NCI-H82 (cell line): ENCODE data around the gene CDK7.

Experiments
- DNase-seq: peaks from one replicate; lab custom pipeline; 2025; lab: John Stamatoyannopoulos, UW

CDK7 gene

DNA sequence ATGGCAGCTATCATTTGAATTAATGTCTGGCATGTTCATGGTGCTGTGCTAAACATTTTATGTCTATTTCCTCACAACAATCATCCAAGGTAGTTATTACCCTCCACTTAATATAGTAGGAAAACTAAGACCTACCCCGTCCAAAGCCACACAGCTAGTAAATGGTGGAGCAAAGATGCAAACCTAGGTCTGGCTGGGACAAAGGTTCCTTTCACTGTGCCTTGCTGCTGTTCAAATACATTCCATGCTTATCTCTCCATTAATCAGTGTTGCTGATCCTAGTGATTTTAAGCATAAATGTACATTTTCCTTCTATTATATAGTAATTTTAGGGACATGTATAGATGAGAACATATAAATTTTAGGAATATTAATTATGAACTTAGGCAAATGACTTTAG lies 59.2 kb downstream of the CDK7 start:
- no peak for DNase-seq

DNA sequence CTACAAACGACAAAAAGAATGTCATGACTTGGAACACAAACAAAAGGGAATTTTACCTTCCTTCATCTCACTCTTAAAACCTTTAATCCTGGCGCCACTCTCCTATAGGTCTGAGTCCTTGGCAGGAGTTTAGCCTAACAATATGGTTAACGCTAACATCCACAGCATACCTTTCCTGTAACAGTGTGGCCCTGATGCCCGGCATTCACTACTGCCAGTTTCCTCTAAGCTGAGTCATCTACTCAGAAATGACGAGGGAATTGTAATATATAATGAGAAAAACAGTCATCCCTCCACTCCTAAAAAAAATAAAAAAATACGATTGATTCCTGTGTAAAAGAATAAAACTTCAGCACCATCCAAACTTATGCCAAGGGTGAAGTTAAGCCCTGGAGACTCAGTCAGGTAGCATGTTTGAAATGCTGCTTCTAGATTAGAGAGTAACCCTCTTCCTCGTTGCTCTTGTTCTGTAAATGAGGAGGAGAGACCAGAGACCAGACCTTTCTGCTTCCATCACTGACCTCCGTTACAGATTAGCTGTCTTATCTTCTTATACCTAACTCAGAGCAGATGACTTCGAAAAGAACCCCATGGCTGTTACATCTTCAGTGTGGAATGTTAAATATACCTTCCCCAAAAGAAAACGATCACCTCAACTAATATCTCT lies 60.5 kb downstream of the CDK7 start:
- peak; percentile 26 for DNase-seq

DNA sequence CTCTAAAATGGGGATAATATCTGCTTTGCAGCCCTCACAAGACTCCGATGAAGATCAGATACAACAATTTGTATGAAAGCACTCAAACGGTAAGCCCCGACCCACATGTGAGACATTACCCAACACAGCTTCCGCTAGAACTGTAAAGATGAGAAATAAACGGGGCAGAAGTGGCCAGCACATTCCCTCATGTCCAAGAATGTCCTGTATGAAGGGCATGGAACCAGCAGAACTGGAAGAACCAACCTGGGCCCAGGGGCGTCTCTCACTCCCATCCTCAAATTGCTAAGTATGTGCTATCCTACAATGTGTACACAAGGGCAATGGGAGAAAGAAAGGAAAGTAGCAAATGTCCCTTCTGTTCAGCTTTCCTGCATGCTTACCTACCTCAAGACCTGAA lies 64.9 kb downstream of the CDK7 start:
- no peak for DNase-seq

DNA sequence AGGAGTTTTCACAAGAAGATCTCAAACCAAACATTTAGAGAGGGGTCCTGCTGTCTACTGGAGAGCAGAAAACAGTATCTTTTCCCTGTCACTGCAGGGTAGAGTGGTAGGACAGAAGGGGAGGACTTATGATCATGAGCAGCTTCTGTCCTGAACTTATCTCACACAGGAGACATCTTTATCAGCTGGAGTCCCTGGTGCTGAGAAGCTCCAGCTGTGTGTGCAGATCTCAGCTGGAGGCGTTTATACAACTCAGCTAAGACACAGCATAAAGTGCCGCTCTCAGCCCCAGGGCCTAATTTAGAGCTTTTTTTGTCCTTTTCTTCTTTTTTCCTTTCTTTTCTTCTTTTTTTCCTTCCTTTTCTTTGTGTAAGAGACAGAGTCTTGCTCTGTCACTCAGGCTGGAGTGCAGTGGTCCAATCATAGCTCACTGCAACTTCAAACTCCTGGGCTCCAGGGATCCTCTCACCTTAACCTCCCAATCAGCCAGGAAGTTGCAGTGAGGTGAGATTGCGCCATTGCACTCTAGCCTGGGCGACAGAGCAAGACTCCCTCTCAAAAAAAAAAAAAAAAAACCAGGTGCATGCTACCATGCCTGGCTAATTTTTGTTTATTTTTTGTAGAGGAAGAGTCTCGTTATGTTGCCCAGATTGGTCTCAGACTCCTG lies 66.0 kb downstream of the CDK7 start:
- DNase-seq, result no peak

DNA sequence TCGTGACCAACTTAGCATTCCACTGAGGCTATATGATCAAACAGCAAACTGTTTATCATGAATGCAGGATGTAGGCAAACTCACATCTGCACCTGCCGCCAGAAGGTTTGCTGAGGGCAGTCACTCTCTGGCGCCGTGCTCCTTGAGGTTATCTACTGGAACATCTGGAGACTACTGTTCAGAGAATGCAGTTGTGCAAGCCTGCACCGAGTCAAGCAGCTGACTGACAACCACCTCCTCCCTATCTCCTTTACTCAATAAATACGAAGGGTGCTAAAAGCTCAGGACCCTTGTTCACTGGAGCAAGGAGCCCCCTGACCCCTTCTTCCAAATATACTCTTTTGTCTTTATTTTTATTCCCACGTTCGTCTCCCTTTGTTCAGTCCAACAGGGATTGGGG lies 70.8 kb downstream of the CDK7 start:
- no peak for DNase-seq

DNA sequence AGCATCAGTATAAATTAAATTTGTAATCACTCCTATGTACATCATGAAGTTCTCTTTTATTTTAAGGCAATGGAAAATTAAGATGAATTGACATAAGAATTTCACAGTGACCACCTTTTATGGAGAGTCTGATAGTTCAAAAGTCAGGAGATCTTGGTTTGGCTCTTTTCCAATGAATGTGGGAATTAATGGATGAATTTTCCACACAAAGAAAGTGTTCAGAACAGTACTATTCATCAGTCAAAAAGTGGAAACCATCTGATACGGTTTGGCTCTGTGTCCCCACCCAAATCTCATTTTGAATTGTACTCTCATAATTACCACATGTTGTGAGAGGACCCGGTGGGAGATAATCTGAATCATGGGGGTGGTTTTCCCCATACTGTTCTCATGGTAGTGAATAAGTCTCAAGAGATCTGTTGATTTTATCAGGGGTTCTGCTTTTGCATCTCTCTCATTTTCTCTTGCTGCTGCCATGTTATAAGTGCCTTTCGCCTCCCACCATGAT lies 73.4 kb downstream of the CDK7 start:
- no peak for DNase-seq

DNA sequence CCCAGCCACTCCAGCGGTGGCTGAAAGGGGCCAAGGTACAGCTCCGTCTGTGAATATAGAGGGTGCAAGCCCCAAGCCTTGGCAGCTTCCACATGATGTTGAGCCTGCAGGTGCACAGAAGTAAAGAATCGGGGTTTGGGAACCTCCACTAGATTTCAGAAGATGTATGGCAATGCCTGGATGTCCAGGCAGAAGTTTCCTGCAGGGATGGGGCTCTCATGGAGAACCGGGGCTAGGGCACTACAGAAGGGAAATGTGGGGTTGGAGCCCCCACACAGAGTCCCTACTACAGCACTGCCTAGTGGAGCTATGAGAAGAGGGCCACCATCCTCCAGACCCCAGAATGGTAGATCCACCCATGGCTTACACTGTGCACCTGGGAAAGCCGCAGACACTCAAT lies 74.7 kb downstream of the CDK7 start:
- DNase-seq, result no peak

DNA sequence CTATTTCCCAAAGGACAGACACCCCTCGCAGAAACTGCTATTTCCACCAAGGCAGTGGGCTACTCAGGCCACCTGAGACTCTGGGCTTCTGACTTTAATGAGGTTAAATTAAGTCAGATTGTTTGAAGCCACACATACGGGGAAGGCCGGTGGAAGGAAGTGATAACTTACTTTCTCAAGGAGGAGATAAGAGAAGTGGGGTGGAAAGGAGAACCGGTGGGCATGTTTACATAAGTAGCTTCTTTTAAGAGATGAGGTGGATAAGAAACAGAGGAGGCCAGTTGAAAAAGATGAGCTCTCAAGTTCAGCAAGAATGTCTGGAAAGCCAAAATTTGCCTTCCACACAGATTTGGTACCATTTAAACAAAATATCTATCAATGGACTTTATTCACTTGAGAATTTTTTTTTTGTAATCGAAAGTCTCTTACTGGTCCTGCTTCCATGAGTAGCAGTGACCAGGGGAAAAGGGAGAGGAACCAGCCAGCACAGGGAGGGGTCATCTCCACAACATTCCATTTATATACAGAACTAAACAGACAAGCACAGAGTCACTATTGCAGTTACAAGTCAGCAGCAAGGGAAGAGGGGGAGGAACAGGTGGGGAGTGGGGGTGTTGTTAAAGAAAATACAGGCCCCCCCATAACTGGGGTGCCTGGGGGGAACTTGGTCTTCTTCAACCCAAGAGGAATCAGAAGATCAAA lies 77.9 kb downstream of the CDK7 start:
- DNase-seq, result no peak

DNA sequence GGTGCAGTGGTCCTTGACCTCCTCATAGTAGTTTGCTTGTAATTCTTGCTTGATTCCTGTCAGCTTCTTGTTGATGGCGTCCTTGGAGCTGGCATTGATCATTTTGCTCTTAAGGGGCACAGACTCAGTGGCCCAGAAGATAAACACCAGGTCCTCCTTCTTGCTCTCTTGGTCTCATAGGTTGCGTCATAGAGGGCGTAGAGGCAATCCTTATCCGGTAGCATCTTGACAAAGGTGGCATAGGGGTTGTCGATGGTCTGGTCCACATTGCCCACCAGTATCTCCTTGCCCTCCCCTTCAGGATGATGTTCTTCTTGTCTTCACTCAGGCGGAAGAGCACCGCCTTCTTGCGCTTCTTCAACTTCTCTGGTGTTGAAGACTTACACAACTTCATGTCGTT lies 78.7 kb downstream of the CDK7 start:
- DNase-seq, result no peak

DNA sequence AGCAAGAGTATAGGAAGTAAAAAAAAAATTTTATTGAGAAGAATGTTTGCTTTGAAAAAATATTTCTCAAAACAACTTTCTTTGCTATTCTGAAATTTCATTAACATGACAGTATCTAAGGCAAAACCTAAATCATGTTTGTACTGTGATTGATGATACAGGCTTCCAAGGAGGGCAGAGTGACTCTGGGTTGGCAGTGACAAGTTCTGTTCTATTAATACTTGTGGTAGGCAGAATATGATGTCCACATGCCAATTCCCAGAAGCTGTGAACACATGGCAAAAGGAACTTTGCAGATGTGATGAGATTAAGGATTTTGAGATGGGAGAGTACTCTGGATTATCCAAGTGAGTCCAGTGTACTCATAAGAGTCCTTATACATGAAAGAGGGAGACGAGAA lies 81.3 kb downstream of the CDK7 start:
- DNase-seq, result peak; percentile 2

DNA sequence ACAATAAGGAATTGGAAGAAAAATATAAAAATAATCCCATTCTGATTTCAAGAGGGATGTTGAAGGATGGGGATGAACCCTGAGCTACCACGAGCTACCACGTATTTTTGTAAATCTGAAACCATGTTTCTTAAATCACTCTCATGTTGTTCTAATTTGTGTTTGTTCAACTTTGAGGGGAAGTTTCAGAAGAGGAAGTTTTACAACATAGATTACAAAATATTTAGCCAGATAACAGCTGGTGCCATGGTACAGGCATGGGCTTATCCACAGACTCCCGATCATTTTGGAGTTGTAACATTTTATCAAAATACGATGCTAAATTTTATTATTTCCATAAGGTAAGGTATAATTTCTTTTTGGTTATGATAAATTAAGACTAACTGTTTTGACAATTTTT lies 82.7 kb downstream of the CDK7 start:
- no peak for DNase-seq

DNA sequence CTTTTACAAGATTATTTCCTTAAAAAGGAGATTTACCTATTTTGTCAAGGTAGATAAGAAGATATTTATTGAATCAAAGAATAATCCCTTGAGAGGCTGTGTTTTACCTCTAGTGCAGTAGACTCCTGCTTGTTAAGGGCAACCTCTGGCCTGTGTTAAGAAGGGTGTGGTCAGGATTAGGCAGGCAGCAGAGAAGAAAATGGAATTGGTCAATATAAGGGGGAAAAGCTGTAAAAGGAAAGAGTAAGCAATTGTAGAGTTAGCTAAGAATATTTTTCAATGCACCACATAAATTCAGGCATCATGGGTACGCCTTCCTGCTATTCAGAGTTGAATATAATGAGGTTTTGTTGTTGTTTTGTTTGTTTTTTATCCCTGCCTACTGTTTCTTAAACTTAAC lies 91.7 kb downstream of the CDK7 start:
- no peak for DNase-seq
